IMR-90 (cell line): ENCODE data around the gene DCP2. TPM values are rescaled to one million over a fixed set of nuclear protein-coding genes. Genes with fewer than 3 reads are reported as not detected.

Source experiments
- ATAC-seq: fragments of 200-7000 bp; cut with Tn5 transposase; 2 replicates; pipeline ENCODE4 v1.9.1; 2020; ENCODE audit warnings: low read depth, mild to moderate bottlenecking, moderate library complexity
- BruUV-seq: library from RNA; stranded (reverse); fragments of 400-500 nt; replicated peaks from 2 replicates; lab custom pipeline; 2021; lab: Mats Ljungman, UMichigan
- CTCF ChIA-PET: fragments of 300-600 bp; formaldehyde crosslinking; extraction: SDS; loops from one replicate; lab custom pipeline; 2021; ENCODE audit warnings: antibody characterized with exemption; lab: Yijun Ruan, JAX
- POLR2A ChIA-PET: fragments of 300-600 bp; sonication (Branson Sonifier 250); formaldehyde crosslinking; loops from one replicate; lab custom pipeline; 2022; ENCODE audit warnings: antibody characterized with exemption; ENCODE audit not compliant: unreplicated experiment; lab: Charles Lee
- DNase-seq: peaks from one replicate; pipeline ENCODE4 v3.0.0; 2013
- H2AFZ ChIP-seq: replicated peaks from 2 replicates; pipeline ENCODE3; 2013; ENCODE audit warnings: low read length, mild to moderate bottlenecking; ENCODE audit not compliant: poor library complexity
- H2AK5ac ChIP-seq: 2 replicates; pipeline ENCODE4 v1.6.1; 2013; ENCODE audit warnings: low read depth, low read length, inconsistent platforms
- H2AK9ac ChIP-seq: replicated peaks from 2 replicates; pipeline ENCODE3; 2013; ENCODE audit warnings: mild to moderate bottlenecking, low read depth, low read length, moderate library complexity; ENCODE audit not compliant: poor library complexity
- H2BK120ac ChIP-seq: 2 replicates; pipeline ENCODE4 v1.6.1; 2013; ENCODE audit warnings: low read depth, low read length, inconsistent platforms
- H2BK15ac ChIP-seq: 3 replicates; pipeline ENCODE4 v1.6.1; 2013; ENCODE audit warnings: low read depth, low read length, inconsistent platforms
- H2BK20ac ChIP-seq: 2 replicates; pipeline ENCODE4 v1.6.1; 2013; ENCODE audit warnings: low read depth, mild to moderate bottlenecking, inconsistent platforms, low read length, moderate library complexity
- H2BK5ac ChIP-seq: 2 replicates; pipeline ENCODE4 v1.6.1; 2013; ENCODE audit warnings: mild to moderate bottlenecking, low read depth, low read length, inconsistent platforms; ENCODE audit not compliant: poor library complexity, severe bottlenecking
- H3K14ac ChIP-seq: replicated peaks from 2 replicates; pipeline ENCODE4 v1.6.1; 2013; ENCODE audit warnings: low read depth, low read length, inconsistent platforms
- H3K18ac ChIP-seq: 2 replicates; pipeline ENCODE4 v1.6.1; 2013; ENCODE audit warnings: low read depth, low read length, control low read depth
- H3K23ac ChIP-seq: 2 replicates; pipeline ENCODE4 v1.6.1; 2013; ENCODE audit warnings: low read depth, low read length, inconsistent platforms
- H3K27ac ChIP-seq: 2 replicates; pipeline ENCODE4 v1.5.1; 2013; ENCODE audit warnings: mild to moderate bottlenecking, control low read depth, low read length; ENCODE audit not compliant: insufficient read depth
- H3K27me3 ChIP-seq: 2 replicates; pipeline ENCODE4 v1.6.1; 2013; ENCODE audit warnings: low read length; ENCODE audit not compliant: control insufficient read depth, insufficient read depth
- H3K36me3 ChIP-seq: 2 replicates; pipeline ENCODE4 v1.6.1; 2013; ENCODE audit warnings: low read length, mixed read lengths; ENCODE audit not compliant: control insufficient read depth, insufficient read depth
- H3K4ac ChIP-seq: 2 replicates; pipeline ENCODE4 v1.6.1; 2013; ENCODE audit warnings: low read depth, low read length, inconsistent platforms
- H3K4me1 ChIP-seq: 2 replicates; pipeline ENCODE4 v1.6.1; 2013; ENCODE audit warnings: low read length, mixed read lengths; ENCODE audit not compliant: control insufficient read depth, insufficient read depth
- H3K4me2 ChIP-seq: 2 replicates; pipeline ENCODE4 v1.6.1; 2013; ENCODE audit warnings: low read depth, mild to moderate bottlenecking, control low read depth, low read length, moderate library complexity
- H3K4me3 ChIP-seq: 2 replicates; pipeline ENCODE4 v1.5.1; 2013; ENCODE audit warnings: low read depth, mild to moderate bottlenecking, control low read depth, low read length, moderate library complexity; ENCODE audit not compliant: insufficient read depth
- H3K56ac ChIP-seq: 2 replicates; pipeline ENCODE4 v1.6.1; 2013; ENCODE audit warnings: low read length, inconsistent platforms; ENCODE audit not compliant: insufficient read depth; ENCODE audit errors: extremely low read depth
- H3K79me1 ChIP-seq, 2 experiments: 2 replicates each; pipeline ENCODE4 v1.6.1; 2013; ENCODE audit warnings: low read length in 2 of 2, inconsistent platforms in 1 of 2, low read depth in 1 of 2
- H3K9ac ChIP-seq: 2 replicates; pipeline ENCODE4 v1.6.1; 2013; ENCODE audit warnings: low read depth, low read length, control low read depth
- H3K9me1 ChIP-seq: 2 replicates; pipeline ENCODE4 v1.6.1; 2013; ENCODE audit warnings: low read length, inconsistent platforms; ENCODE audit not compliant: insufficient read depth
- H3K9me3 ChIP-seq: 2 replicates; pipeline ENCODE4 v1.6.1; 2013; ENCODE audit warnings: low read length; ENCODE audit not compliant: control insufficient read depth, insufficient read depth
- H4K20me1 ChIP-seq: 2 replicates; pipeline ENCODE4 v1.6.1; 2013; ENCODE audit warnings: low read length, inconsistent platforms; ENCODE audit not compliant: insufficient read depth
- H4K5ac ChIP-seq: 2 replicates; pipeline ENCODE4 v1.6.1; 2013; ENCODE audit warnings: mild to moderate bottlenecking, low read depth, low read length, control low read depth
- H4K8ac ChIP-seq, 2 experiments: 2 replicates each; pipeline ENCODE4 v1.6.1; 2013; ENCODE audit warnings: low read depth in 2 of 2, low read length in 2 of 2, control low read depth in 1 of 2, inconsistent platforms in 1 of 2
- H4K91ac ChIP-seq: 2 replicates; pipeline ENCODE4 v1.6.1; 2013; ENCODE audit warnings: low read depth, low read length, inconsistent platforms; ENCODE audit not compliant: insufficient read depth
- BHLHE40 ChIP-seq: fragments of 150-350 bp; IDR thresholded peaks from 2 replicates; pipeline ENCODE4 v1.6.1; 2016; ENCODE audit warnings: mild to moderate bottlenecking, low read depth, low read length
- CEBPB ChIP-seq: IDR thresholded peaks from 2 replicates; pipeline ENCODE4 v1.6.1; 2012; ENCODE audit warnings: low read depth, low read length, improper control_type of control experiment
- CHD1 ChIP-seq: IDR thresholded peaks from 2 replicates; pipeline ENCODE4 v1.6.1; 2012; ENCODE audit warnings: low read depth, low read length, improper control_type of control experiment
- CTCF ChIP-seq: conservative IDR thresholded peaks from 2 replicates; pipeline ENCODE4 v1.5.1; 2012; ENCODE audit warnings: mild to moderate bottlenecking, low read depth, low read length, improper control_type of control experiment
- FOS ChIP-seq: fragments of 150-350 bp; IDR thresholded peaks from 2 replicates; pipeline ENCODE4 v1.6.1; 2016; ENCODE audit warnings: low read depth, low read length
- MAFK ChIP-seq: IDR thresholded peaks from 2 replicates; pipeline ENCODE4 v1.6.1; 2012; ENCODE audit warnings: low read depth, low read length, improper control_type of control experiment
- MAZ ChIP-seq: IDR thresholded peaks from 2 replicates; pipeline ENCODE4 v1.6.1; 2012; ENCODE audit warnings: low read depth, mild to moderate bottlenecking, low read length, improper control_type of control experiment, moderate library complexity, borderline replicate concordance
- MXI1 ChIP-seq: IDR thresholded peaks from 2 replicates; pipeline ENCODE4 v1.6.1; 2012; ENCODE audit warnings: low read depth, mild to moderate bottlenecking, low read length, moderate library complexity, borderline replicate concordance
- POLR2A ChIP-seq: IDR thresholded peaks from 2 replicates; pipeline ENCODE4 v1.6.1; 2012; ENCODE audit warnings: mild to moderate bottlenecking, low read depth, low read length
- RAD21 ChIP-seq: IDR thresholded peaks from 2 replicates; pipeline ENCODE4 v1.6.1; 2012; ENCODE audit warnings: low read length, improper control_type of control experiment
- RCOR1 ChIP-seq: IDR thresholded peaks from 2 replicates; pipeline ENCODE4 v1.6.1; 2012; ENCODE audit warnings: mild to moderate bottlenecking, low read length, improper control_type of control experiment; ENCODE audit not compliant: insufficient replicate concordance
- RFX5 ChIP-seq: IDR thresholded peaks from 2 replicates; pipeline ENCODE4 v1.8.0; 2012; ENCODE audit warnings: low read depth, mild to moderate bottlenecking, low read length, moderate library complexity
- SMC3 ChIP-seq: fragments of 150-350 bp; IDR thresholded peaks from 2 replicates; pipeline ENCODE4 v1.6.1; 2016; ENCODE audit warnings: low read depth, mild to moderate bottlenecking, antibody characterized with exemption, low read length, moderate library complexity
- USF2 ChIP-seq: fragments of 150-350 bp; IDR thresholded peaks from 2 replicates; pipeline ENCODE4 v1.6.1; 2017; ENCODE audit warnings: mild to moderate bottlenecking, antibody characterized with exemption, low read length, low read depth
- WGBS, 2 experiments: methylation state at CpG; one replicate each; pipeline versions ENCODE4 v1.1.5 to v1.1.7; 2013; ENCODE audit warnings: missing lambda C conversion rate in 2 of 2; ENCODE audit not compliant: insufficient read length in 1 of 2; ENCODE audit errors: extremely low coverage in 2 of 2; 5-methylcytosine and 5-hydroxymethylcytosine counted together
- dilution Hi-C: fragments of 300-500 bp; cut with HindIII; formaldehyde crosslinking; loops from one replicate; pipeline ENCODE4 v1.14.3; 2018; ENCODE audit warnings: low sequenced_read_pairs; ENCODE audit not compliant: unreplicated experiment
- in situ Hi-C: fragments of 300-500 bp; cut with MboI; formaldehyde crosslinking; loops from 3 replicates; pipeline ENCODE4 v1.14.3; 2019; ENCODE audit warnings: low sequenced_read_pairs, inconsistent platforms, mixed read lengths
- intact Hi-C: fragments of 100-400 bp; cut with micrococcal nuclease; formaldehyde crosslinking; loops from 2 replicates; pipeline ENCODE4 v1.10.0; 2022
- polyA plus RNA-seq, 3 experiments: library from polyadenylated mRNA; depleted of rRNA; stranded (reverse); fragments of >200 nt; gene quantifications; 2 replicates each; pipeline ENCODE4 v1.2.3, GENCODE V29; 2012; ENCODE audit warnings: low replicate concordance in 1 of 3
- total RNA-seq: library from RNA; depleted of rRNA; stranded (reverse); fragments of >200 nt; gene quantifications from 2 replicates; pipeline ENCODE4 v1.2.3, GENCODE V29; 2012

DCP2 gene
- total and polyA plus RNA-seq, 2 of the 4 experiments (the other 2 are of a cell fraction) = 6.9 to 18.6 TPM

- ATAC-seq (peak; percentile 88), DNase-seq (peak; percentile 94)
- POLR2A ChIA-PET = interaction anchor here (0.5 kb wide), 1 partner anchor 227 kb away, joined by 15 read pairs; no protein-coding TSS in a partner anchor
- H2AK5ac ChIP-seq = peak overlapping the region; percentile 94
- WGBS, 2 experiments = 34% methylated on average over 6 of the region's 19 CpGs; no CpG with 5 or more reads in 1 of the 2 experiments
- dilution Hi-C loops (no loop called here), intact Hi-C loops (loop anchor here (1.0 to 10.0 kb wide), 3 partner anchors 205 to 452 kb away; no protein-coding TSS in a partner anchor), in situ Hi-C loops (no loop called here)
- H2AFZ ChIP-seq = peak overlapping the region; percentile 61
- H4K5ac ChIP-seq = no peak overlapping the region; the same call in 1 of the 2 replicates
- H2AK9ac ChIP-seq = peak overlapping the region; percentile 8
- no peaks in the 10 kb centered on the region for H4K20me1 ChIP-seq
- no peaks in the 10 kb centered on the region for H3K27me3 ChIP-seq
- peaks cover 40% of the 10 kb centered on the region for H3K36me3 ChIP-seq
- no TSS peak for BruUV-seq
- H3K79me1 ChIP-seq = no peaks in the 10 kb centered on the region
- CTCF ChIA-PET = interaction anchor here (0.7 to 2.3 kb wide), 3 partner anchors 71 to 226 kb away, joined by 3 to 8 read pairs (median 3); no protein-coding TSS in a partner anchor
- peaks cover 14% of the 10 kb centered on the region for H3K4me1 ChIP-seq
- no peak overlapping the region for H3K4me3 ChIP-seq
- H3K9me3 ChIP-seq = no peaks in the 10 kb centered on the region
- no peak overlapping the region for H3K9ac ChIP-seq
- peak overlapping the region; percentile 88 for H3K4ac ChIP-seq
- peak overlapping the region; percentile 6 for H2BK5ac ChIP-seq
- peak overlapping the region; percentile 81 for H2BK120ac ChIP-seq
- H3K27ac ChIP-seq = peak overlapping the region; percentile 45
- peak overlapping the region; percentile 9; the same call in 1 of the 2 replicates for H3K4me2 ChIP-seq
- peaks cover 22% of the 10 kb centered on the region; the same call in 1 of the 2 replicates for H3K9me1 ChIP-seq
- H3K18ac ChIP-seq = peak overlapping the region; percentile 60; the same call in 1 of the 2 replicates
- peak overlapping the region; percentile 5 to 79; a peak in 1 of 4 replicates for H4K8ac ChIP-seq
- H3K14ac ChIP-seq = peak overlapping the region; percentile 75
- H4K91ac ChIP-seq = peak overlapping the region; percentile 87
- H2BK15ac ChIP-seq = 0 out of 3 replicates have a peak overlapping the region, but pooled peaks have one; percentile 81
- 0 out of 2 replicates have a peak overlapping the region, but pooled peaks have one; percentile 44 for H3K23ac ChIP-seq
- H3K56ac ChIP-seq = no peak overlapping the region
- H2BK20ac ChIP-seq = peak overlapping the region; percentile 79; the same call in 1 of the 2 replicates
- TF ChIP-seq BHLHE40 (peak; percentile 43; the same call in 1 of the 2 replicates), CEBPB (no peak), FOS (0 out of 2 replicates have a peak, but pooled peaks have one; percentile 37), MXI1 (peak; percentile 97), RFX5 (no peak), RAD21 (peak; percentile 32; the same call in 1 of the 2 replicates), POLR2A (no peak), CHD1 (no peak), MAFK (no peak), CTCF (0 out of 2 replicates have a peak, but pooled peaks have one; percentile 3), MAZ (peak; percentile 37; the same call in 1 of the 2 replicates), USF2 (peak; percentile 70), RCOR1 (peak; percentile 95), SMC3 (0 out of 2 replicates have a peak, but pooled peaks have one; percentile 6)
Observed at GRCh38 chr5:113067635-113068344, 91.2 kb downstream of the DCP2 start.
